NCI-H1930 (cell line): Measurements from ENCODE around the gene PDE1A.

Experiments used
- DNase-seq, 2 experiments: peaks; one replicate each; lab custom pipeline; 2025; lab: John Stamatoyannopoulos, UW

The PDE1A gene

DNA sequence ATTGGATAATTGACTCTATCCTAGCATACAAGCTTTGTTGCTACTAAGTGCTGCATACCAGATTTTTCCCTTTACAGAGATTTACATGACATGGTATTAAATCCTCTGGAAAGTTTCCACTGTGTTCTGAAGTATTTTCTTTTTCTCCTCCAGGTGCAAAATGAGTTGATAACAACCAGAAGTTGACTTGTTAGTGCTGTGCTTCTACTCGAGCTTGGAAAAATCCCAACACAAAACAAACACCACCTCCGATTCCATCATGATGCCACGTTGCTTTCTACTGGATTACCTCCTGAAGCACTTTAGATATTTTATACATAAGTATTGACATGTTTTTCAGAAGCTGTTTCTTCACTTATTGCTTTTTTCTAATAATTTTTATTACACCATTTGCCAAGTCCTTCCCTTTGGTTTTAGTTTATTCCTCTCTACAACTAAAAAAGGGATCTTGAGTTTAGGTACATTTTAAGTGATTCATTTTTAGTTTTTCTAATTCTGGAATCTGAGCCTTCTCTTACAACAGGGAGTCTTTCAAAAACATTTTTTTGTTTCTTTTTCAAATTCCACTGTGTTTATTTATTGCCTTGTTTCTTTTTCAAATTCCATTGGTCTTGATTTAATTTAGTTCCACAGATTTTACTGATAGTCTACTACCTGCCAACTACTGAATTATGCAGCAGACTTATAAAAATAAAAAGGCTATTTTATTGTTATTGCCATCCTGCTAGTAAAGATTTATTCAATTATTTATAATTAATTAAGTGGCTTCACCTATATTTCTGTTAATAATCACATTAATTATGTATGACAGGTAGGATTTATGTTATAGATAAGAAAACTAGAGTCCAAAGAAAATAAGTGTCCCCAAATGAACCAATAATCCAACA, 297.8 kb downstream of the PDE1A start:
- DNase-seq = no peak

DNA sequence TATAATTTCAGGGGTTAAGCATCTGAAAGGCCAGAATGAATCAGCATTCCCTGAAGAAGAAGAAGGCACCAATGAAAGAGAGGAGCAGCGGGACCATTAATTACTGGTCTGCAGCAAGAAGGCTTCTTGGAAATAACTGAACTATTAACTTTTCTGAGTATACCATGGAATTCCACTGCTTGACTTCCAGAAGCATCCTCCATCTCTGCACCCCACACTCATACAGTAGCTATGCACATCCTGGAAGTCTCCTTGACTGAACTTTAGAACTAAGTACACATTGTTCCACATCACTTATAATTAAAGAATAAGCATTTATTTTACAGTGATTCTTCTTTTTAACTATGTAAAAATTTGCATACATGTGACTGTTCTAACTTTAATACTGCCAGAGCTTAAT, 309.6 kb downstream of the PDE1A start:
- no peak for DNase-seq

DNA sequence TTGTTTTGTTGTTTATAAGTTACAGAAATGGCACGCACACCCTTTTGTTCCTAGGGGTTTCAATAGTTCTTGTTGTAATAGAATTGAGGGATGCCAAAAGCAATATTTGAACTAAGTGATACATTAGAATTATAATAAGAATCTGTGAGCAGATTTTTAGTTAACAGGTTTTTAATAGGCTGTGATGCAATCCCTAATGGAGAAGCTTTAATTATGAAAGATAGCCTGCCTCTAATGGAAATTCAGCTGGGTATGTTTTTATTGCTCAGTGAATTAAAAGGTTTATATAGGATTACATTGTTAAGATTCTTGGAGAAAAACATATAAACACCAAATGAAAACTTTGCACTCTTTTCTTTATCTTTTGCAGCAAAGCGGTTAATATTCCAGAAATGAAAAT, 310.1 kb downstream of the PDE1A start:
- DNase-seq = no peak

DNA sequence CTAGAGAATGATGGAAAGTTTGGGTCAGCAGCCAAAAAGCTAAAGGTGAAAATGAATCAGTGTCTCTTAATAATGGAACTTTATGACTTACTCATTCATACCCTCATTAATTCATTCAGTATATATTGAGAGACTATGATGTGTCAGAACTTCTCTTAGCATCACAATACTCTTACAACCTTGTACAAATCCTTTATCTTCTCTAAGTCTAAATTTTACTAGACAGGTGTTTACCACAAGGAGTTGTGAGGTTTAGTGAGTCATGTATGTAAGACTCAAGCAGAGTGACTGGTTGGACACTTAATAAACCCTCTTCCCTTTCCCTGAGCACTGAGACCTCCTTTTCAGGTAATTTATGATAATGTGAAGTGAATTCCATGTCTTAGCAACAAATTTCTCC, 311.6 kb downstream of the PDE1A start:
- no peak for DNase-seq

DNA sequence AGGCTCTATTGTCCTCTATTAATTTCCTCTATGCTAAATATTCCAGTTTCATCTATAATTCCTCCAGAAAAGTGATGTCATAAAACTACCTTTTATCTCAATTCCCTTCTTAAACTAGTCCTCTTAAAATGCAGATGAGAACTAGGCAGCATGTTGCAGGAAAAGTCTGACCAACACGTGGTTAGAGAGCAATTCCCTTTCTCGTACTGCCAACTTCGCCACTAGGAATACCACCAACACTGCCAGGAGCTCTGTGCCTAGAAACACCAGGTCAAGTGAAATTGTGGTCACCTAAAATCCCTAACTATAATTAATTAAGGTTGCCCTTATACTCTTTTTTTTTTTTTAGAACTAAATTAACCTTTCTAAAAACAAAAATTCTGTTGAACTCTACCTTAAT, 313.5 kb downstream of the PDE1A start:
- no peak for DNase-seq

DNA sequence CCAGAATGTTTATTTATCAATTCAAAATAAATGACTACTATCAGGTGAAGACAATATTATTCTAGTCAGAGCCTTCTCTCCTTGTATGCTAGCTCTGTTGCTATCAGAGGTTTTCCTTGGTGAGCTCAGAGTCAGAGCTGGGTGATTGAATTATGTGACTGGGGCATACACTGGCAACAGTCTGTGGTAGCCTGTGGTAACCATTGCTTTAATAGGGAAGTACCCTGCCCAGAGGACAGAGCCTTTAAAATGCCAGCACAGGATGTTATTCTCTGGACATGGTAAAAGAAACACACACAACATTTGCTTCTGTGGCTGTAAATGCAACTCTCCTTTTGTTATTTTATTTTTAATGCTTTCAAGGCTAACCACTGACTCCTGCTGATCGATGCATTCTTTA, 316.5 kb downstream of the PDE1A start:
- DNase-seq = no peak

DNA sequence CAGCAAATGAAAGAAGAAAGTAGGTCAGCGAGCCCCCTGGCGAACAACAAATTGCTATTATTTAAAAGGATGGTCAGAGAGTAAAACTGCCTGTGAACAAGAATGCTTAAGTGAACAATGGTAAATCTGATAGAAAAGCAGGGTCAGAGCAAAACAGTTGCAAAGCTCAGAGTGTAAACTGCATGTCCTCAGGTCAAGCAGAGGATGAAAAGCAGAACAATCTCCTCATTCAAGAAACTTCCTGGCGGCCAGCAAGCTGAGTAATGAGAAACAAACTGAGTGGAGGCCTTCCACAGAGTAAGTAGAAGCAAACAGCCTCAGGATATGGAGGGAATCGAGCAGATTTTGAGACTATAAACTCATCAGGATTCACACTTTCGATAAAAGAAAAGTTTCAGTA, 323.3 kb downstream of the PDE1A start:
- DNase-seq = no peak

DNA sequence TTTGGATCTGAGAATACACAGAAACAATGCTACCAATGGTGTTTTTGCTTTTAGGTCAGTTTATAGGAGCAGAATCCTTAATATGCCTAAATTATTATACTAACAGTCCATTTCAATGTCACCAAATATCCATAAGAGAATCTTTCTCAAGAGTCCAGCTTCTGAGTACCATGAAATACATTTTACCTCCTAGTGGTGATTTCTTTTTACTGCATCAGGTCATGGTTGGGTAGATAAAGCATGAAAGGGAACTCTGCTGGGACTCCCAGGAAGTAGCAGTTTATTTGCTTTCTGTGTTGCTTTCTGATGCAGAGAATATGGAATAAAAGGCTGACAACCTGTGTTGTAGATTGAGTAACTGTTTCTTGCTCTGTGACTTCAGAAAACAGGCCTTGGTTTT, 325.6 kb downstream of the PDE1A start:
- DNase-seq = no peak

DNA sequence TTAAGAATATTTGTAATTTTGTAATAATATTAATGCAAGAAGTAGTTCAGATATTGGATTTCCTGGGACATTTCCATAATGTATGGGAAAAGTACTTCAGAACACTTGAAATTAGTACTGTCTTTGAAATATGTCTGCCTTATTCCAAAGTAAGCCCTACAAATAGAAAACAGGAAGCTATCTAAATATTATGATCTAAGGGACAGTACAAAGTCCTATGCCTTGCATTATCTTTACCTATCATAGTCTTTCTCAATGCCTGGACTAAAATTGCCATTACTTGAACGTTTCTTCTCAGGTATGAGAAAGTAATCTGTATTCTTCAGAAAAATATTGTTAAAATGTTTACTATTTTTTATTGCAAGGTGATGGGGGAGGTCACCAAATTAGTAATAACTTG, 328.2 kb downstream of the PDE1A start:
- DNase-seq = no peak

DNA sequence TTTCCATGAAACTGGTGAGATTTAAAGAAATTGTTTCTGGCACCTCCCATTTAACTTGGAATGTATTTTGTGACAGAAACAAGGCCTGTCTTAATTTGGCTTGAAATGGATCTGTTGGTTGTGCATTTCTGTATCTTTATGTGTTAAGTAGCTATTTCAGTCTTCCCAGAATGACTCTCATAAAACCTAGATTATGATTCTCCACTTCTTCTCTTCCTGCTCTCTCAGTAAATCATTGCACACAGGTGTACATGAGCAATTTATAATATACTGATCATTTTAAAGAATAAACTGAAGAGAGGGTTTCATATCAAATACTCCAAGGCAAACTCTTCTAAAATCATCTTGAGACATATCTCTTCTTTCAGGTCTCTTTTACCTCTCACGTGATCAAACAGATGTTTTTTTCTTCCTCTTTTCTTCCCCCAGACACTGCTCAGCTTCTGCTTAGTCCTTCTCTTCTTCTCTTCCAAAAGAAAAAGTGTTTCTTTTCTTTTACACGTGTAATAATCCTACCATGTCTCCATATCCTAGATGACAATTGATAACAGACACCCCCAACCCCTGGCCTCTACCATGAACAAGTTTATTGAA, 329.2 kb downstream of the PDE1A start:
- DNase-seq = no peak

DNA sequence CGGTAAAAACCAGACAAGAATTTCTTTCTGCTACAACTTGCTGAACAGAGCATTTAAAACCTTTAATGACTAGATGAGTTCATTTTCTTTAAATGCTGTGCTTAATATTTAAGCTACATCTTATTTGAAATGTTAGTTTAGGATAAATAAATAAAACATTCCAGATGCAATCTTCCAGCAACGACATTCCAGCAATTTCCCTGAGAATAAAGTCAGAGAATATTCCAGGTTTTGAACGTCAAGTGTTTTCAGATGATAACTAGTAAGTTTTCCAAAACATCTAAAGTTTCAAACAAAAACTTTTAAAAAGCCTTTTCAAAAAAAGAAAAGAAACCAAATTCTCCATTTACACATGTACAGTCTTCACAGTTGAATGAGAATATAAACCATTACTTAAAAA, 336.4 kb downstream of the PDE1A start:
- no peak for DNase-seq
